Measurements from ENCODE around the gene MAP3K3. TPM values are rescaled to one million over a fixed set of nuclear protein-coding genes. Genes with fewer than 3 reads are reported as not detected.

Gene MAP3K3
- polyA plus RNA-seq, 1 experiment, result 15.3 TPM

DNA sequence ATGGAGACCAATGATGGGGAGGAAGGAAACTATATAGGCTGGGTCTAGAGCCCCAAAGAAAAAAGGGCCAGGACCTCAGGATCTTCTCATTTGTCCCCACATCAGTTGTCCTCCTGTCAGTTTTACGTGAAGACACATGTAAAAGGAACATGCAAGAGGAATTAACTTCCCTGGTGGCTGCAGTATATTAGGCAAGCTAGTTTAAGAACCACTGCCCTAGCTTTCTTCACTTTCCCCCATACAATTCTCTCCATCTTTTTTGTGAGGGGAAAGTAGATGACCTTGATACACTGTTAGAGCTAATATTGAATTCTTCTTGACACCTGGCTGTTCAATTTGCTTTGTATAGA, 2.3 kb downstream of the MAP3K3 start:
- POLR2A ChIA-PET, result no interaction called here
- no peak overlapping the region for H3K4me3 ChIP-seq (ENCODE audit: low read depth, low read length)
- CTCF ChIA-PET, result interaction anchor here (1.8 kb wide), 1 partner anchor 12 kb away, joined by 8 read pairs; no protein-coding TSS in a partner anchor

GRCh38 chr17:63626551-63627180, 4.4 kb downstream of the MAP3K3 start:
- ChIA-PET CTCF (interaction anchor here (1.0 to 1.8 kb wide), 2 partner anchors 14 kb away, joined by 6 to 8 read pairs; no protein-coding TSS in a partner anchor), POLR2A (no interaction called here)
- Histone ChIP-seq H3K27me3 (ENCODE audit: control insufficient read depth, insufficient read depth, low read length) (no peaks in the 10 kb centered on the region), H3K27ac (ENCODE audit: low read depth, low read length) (no peak overlapping the region), H3K9me3 (ENCODE audit: control insufficient read depth, insufficient read depth, low read length) (no peaks in the 10 kb centered on the region), H3K4me3 (ENCODE audit: low read depth, low read length) (no peak overlapping the region)
- no peak for DNase-seq (ENCODE audit: low read depth, low spot score)
- TF ChIP-seq CTCF (IDR thresholded peaks at IDR 0.05; ENCODE audit: low read depth, low read length), result no peak

More for the DNA sequence above, 2.3 kb downstream of the MAP3K3 start:
- Histone ChIP-seq H3K27ac (ENCODE audit: low read depth, low read length) (no peak overlapping the region), H3K27me3 (ENCODE audit: control insufficient read depth, insufficient read depth, low read length) (no peaks in the 10 kb centered on the region), H3K9me3 (ENCODE audit: control insufficient read depth, insufficient read depth, low read length) (no peaks in the 10 kb centered on the region)
- TF ChIP-seq CTCF (IDR thresholded peaks at IDR 0.05; ENCODE audit: low read depth, low read length), result no peak
- no peak for DNase-seq (ENCODE audit: low read depth, low spot score)

DNA sequence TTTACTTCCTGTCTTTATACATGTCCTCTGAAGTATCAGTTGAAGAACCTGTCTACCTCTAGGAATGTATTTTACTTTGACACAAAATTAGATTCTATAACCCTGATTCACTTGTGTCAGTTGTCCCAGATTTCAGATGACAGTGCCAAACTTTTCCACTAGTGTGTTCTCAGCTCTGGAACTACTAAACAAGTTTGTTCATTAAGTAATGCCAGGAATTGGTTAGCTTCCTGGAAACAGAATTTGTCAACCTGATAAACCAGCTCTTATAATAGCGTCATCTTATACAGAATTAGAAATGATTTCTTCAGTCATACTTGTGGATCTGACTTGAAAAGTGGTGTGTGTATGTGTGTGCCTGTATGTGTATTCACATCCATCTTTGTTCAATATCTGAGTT, 7.4 kb downstream of the MAP3K3 start:
- no peak for TF ChIP-seq CTCF (IDR thresholded peaks at IDR 0.05; ENCODE audit: low read depth, low read length)

GRCh38 chr17:63631062-63631461, 8.8 kb downstream of the MAP3K3 start:
- TF ChIP-seq CTCF (IDR thresholded peaks at IDR 0.05; ENCODE audit: low read depth, low read length), result no peak
- DNase-seq (ENCODE audit: low read depth, low spot score), result no peak
- ChIA-PET POLR2A (no interaction called here), CTCF (interaction anchor here (0.9 to 1.5 kb wide), 2 partner anchors 10 to 19 kb away, joined by 3 to 4 read pairs; no protein-coding TSS in a partner anchor)
- Histone ChIP-seq H3K27ac (ENCODE audit: low read depth, low read length) (no peak overlapping the region), H3K9me3 (ENCODE audit: control insufficient read depth, insufficient read depth, low read length) (no peaks in the 10 kb centered on the region), H3K4me3 (ENCODE audit: low read depth, low read length) (no peak overlapping the region), H3K27me3 (ENCODE audit: control insufficient read depth, insufficient read depth, low read length) (no peaks in the 10 kb centered on the region)

More for the DNA sequence above, 7.4 kb downstream of the MAP3K3 start:
- Histone ChIP-seq H3K27me3 (ENCODE audit: control insufficient read depth, insufficient read depth, low read length) (no peaks in the 10 kb centered on the region), H3K27ac (ENCODE audit: low read depth, low read length) (no peak overlapping the region), H3K4me3 (ENCODE audit: low read depth, low read length) (no peak overlapping the region), H3K9me3 (ENCODE audit: control insufficient read depth, insufficient read depth, low read length) (no peaks in the 10 kb centered on the region)
- DNase-seq (ENCODE audit: low read depth, low spot score), result no peak
- ChIA-PET POLR2A (no interaction called here), CTCF (interaction anchor here (1.5 kb wide), 1 partner anchor 8 kb away, joined by 3 read pairs; no protein-coding TSS in a partner anchor)

- ChIA-PET CTCF (no interaction called here), POLR2A (no interaction called here)
- Histone ChIP-seq H3K9me3 (ENCODE audit: control insufficient read depth, insufficient read depth, low read length) (no peaks in the 10 kb centered on the region), H3K27me3 (ENCODE audit: control insufficient read depth, insufficient read depth, low read length) (no peaks in the 10 kb centered on the region), H3K4me3 (ENCODE audit: low read depth, low read length) (no peak overlapping the region), H3K27ac (ENCODE audit: low read depth, low read length) (no peak overlapping the region)
- no peak for DNase-seq (ENCODE audit: low read depth, low spot score)
- TF ChIP-seq CTCF (IDR thresholded peaks at IDR 0.05; ENCODE audit: low read depth, low read length), result no peak
Observed at GRCh38 chr17:63631626-63632025, 9.4 kb downstream of the MAP3K3 start.
